Measurements from ENCODE around the gene ASPG. TPM values are rescaled to one million over a fixed set of nuclear protein-coding genes. Genes with fewer than 3 reads are reported as not detected.

ASPG gene
- total and polyA plus RNA-seq, 2 of the 13 experiments (the other 11 are each of a cell fraction or from before 2014, with no cell fraction given) = not detected

DNA sequence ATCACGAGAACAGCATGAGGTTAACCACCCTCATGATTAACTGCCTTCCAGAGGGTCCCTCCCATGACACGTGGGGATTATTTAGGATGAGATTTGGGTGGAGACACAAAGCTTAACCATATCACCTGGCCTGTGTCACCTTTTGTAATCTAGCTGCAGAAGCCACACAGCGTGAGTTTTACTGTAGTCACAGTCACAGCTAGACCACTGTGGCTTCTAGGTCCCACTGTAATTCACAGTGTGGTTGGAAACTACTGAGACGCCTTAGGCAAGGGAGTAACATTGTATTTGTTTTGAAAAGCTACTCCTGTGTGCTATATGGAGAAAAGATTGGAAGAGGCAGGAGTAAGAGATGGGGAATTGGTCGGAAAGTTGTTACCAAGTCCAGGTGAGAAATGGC is 46.3 kb upstream of the ASPG start:
- FAIRE-seq = no peak
- CTCF ChIA-PET (ENCODE audit: low intra/inter-chr PET ratio, low total read pairs) = no interaction called here

More for the DNA sequence above, 46.3 kb upstream of the ASPG start:
- Histone ChIP-seq H3K4me1 (ENCODE audit: insufficient read depth, low read length) (no peaks in the 10 kb centered on the region), H3K9me3 (ENCODE audit: low read length) (no peaks in the 10 kb centered on the region), H3K4me3 (replicated peaks in 1 of 3; ENCODE audit: insufficient read depth in 1 of 3, low read depth in 2 of 3, low read length in 3 of 3) (no peak overlapping the region), H3K4me2 (ENCODE audit: low read depth, low read length) (no peak overlapping the region), H3K9ac (ENCODE audit: insufficient read depth, low read depth, low read length) (no peak overlapping the region), H3K79me2 (ENCODE audit: insufficient read depth, low read length) (no peaks in the 10 kb centered on the region), H3K36me3 (replicated peaks in 1 of 2; ENCODE audit: control insufficient read depth in 1 of 2, insufficient read depth in 2 of 2, low read length in 2 of 2) (no peaks in the 10 kb centered on the region), H3K27me3 (ENCODE audit: control insufficient read depth in 1 of 2, insufficient read depth in 2 of 2, low read length in 2 of 2) (peaks cover 5 to 41% of the 10 kb centered on the region in 2 experiments; a peak in 4 of 5 replicates), H4K20me1 (ENCODE audit: insufficient read depth, low read length) (no peaks in the 10 kb centered on the region), H3K27ac (ENCODE audit: extremely low read length, insufficient read depth, low read length) (no peak overlapping the region), H2AFZ (ENCODE audit: low read length) (no peak overlapping the region)
- TF ChIP-seq, protein P1, sequence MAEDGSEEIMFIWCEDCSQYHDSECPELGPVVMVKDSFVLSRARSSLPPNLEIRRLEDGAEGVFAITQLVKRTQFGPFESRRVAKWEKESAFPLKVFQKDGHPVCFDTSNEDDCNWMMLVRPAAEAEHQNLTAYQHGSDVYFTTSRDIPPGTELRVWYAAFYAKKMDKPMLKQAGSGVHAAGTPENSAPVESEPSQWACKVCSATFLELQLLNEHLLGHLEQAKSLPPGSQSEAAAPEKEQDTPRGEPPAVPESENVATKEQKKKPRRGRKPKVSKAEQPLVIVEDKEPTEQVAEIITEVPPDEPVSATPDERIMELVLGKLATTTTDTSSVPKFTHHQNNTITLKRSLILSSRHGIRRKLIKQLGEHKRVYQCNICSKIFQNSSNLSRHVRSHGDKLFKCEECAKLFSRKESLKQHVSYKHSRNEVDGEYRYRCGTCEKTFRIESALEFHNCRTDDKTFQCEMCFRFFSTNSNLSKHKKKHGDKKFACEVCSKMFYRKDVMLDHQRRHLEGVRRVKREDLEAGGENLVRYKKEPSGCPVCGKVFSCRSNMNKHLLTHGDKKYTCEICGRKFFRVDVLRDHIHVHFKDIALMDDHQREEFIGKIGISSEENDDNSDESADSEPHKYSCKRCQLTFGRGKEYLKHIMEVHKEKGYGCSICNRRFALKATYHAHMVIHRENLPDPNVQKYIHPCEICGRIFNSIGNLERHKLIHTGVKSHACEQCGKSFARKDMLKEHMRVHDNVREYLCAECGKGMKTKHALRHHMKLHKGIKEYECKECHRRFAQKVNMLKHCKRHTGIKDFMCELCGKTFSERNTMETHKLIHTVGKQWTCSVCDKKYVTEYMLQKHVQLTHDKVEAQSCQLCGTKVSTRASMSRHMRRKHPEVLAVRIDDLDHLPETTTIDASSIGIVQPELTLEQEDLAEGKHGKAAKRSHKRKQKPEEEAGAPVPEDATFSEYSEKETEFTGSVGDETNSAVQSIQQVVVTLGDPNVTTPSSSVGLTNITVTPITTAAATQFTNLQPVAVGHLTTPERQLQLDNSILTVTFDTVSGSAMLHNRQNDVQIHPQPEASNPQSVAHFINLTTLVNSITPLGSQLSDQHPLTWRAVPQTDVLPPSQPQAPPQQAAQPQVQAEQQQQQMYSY (CRISPR knock-in tag; IDR thresholded peaks at IDR 0.05) = no peak
- TF ChIP-seq YEATS2 (CRISPR knock-in tag; IDR thresholded peaks at IDR 0.05; ENCODE audit: borderline replicate concordance) (no peak), GTF2F1 (IDR thresholded peaks at IDR 0.05; ENCODE audit: low read length) (no peak), RFXAP (CRISPR knock-in tag; IDR thresholded peaks at IDR 0.05; ENCODE audit: borderline replicate concordance) (no peak), EHMT2 (IDR thresholded peaks at IDR 0.05; ENCODE audit: borderline replicate concordance, low read depth, low read length) (no peak), ZNF546 (CRISPR knock-in tag; conservative IDR thresholded peaks at IDR 0.05) (no peak), NAIF1 (CRISPR knock-in tag; IDR thresholded peaks at IDR 0.05; ENCODE audit: borderline replicate concordance) (no peak), ZNF567 (CRISPR knock-in tag; IDR thresholded peaks at IDR 0.05; ENCODE audit: borderline replicate concordance) (no peak), SALL1 (CRISPR knock-in tag; IDR thresholded peaks at IDR 0.05) (no peak), GRHL1 (CRISPR knock-in tag; conservative IDR thresholded peaks at IDR 0.05) (no peak), ZFP1 (CRISPR knock-in tag; IDR thresholded peaks at IDR 0.05) (no peak), TGIF2 (CRISPR knock-in tag; IDR thresholded peaks at IDR 0.05) (no peak)
- TF ChIP-seq, protein P2, sequence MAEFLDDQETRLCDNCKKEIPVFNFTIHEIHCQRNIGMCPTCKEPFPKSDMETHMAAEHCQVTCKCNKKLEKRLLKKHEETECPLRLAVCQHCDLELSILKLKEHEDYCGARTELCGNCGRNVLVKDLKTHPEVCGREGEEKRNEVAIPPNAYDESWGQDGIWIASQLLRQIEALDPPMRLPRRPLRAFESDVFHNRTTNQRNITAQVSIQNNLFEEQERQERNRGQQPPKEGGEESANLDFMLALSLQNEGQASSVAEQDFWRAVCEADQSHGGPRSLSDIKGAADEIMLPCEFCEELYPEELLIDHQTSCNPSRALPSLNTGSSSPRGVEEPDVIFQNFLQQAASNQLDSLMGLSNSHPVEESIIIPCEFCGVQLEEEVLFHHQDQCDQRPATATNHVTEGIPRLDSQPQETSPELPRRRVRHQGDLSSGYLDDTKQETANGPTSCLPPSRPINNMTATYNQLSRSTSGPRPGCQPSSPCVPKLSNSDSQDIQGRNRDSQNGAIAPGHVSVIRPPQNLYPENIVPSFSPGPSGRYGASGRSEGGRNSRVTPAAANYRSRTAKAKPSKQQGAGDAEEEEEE (CRISPR knock-in tag; IDR thresholded peaks at IDR 0.05; ENCODE audit: borderline replicate concordance) = no peak
- 0% methylated on average over 5 of the region's 5 CpGs for WGBS (ENCODE audit: low lambda C conversion rate)
- ATAC-seq (no peak), DNase-seq (ENCODE audit: low spot score) (no peak)
- BruUV-seq (replicated peaks) = no TSS peak
- POLR2A ChIA-PET = no interaction called here
- intact Hi-C loops (cut with micrococcal nuclease; ENCODE audit: unreplicated experiment) = no loop called here
- in situ Hi-C loops (cut with HindIII; ENCODE audit: extremely low pct_ligation_motif_present, low pct_unique_long_range_greater_than_20kb) = no loop called here

All from HepG2 (cell line).